ENCODE data around the gene KRT10. TPM values are rescaled to one million over a fixed set of nuclear protein-coding genes. Genes with fewer than 3 reads are reported as not detected.
A peak's percentile ranks its signal among the peaks of the same experiment; 100 is the strongest.
"Not testable (repeated sequence)": the region's sequence is repeated elsewhere in the genome, so short reads cannot be mapped to it uniquely, and the experiment has no call there.

KRT10 gene
- total RNA-seq, 1 donor from 2014 or later: 919 TPM

- no peak for TF ChIP-seq POLR2AphosphoS5 (IDR thresholded peaks at IDR 0.05; ENCODE audit: insufficient read depth in 1 of 2, low read depth in 1 of 2)
- no peak for TF ChIP-seq CTCF (IDR thresholded peaks at IDR 0.05)
- TF ChIP-seq POLR2A (IDR thresholded peaks at IDR 0.05): no peak
- Histone ChIP-seq H3K4me3 (no peak overlapping the region), H3K4me1 (peaks cover 4% of the 10 kb centered on the region), H3K9me3 (no peaks in the 10 kb centered on the region), H3K27ac (no peak overlapping the region), H3K27me3 (no peaks in the 10 kb centered on the region), H3K36me3 (no peaks in the 10 kb centered on the region)
- intact Hi-C loops (cut with DNase I): no loop called here
- no peak for DNase-seq (ENCODE audit: extremely low spot score in 2 of 2)
These were observed 40.7 kb upstream of the KRT10 start for GRCh38 chr17:40862985-40863733.

GRCh38 chr17:40859536-40859935 lies 37.1 kb upstream of the KRT10 start:
- no peak for DNase-seq (ENCODE audit: extremely low spot score in 2 of 2)
- TF ChIP-seq POLR2A (IDR thresholded peaks at IDR 0.05) (no peak), POLR2AphosphoS5 (IDR thresholded peaks at IDR 0.05; ENCODE audit: insufficient read depth in 1 of 2, low read depth in 1 of 2) (no peak), CTCF (IDR thresholded peaks at IDR 0.05) (no peak)
- Histone ChIP-seq H3K27ac (peak overlapping the region; percentile 22), H3K4me1 (peaks cover 14% of the 10 kb centered on the region), H3K4me3 (no peak overlapping the region), H3K36me3 (no peaks in the 10 kb centered on the region), H3K9me3 (no peaks in the 10 kb centered on the region), H3K27me3 (no peaks in the 10 kb centered on the region)
- intact Hi-C loops (cut with DNase I): no loop called here

GRCh38 chr17:40858667-40859066 lies 36.3 kb upstream of the KRT10 start:
- intact Hi-C loops (cut with DNase I): not testable (repeated sequence)

GRCh38 chr17:40857535-40857934 lies 35.1 kb upstream of the KRT10 start:
- Histone ChIP-seq H3K27me3 (no peaks in the 10 kb centered on the region), H3K36me3 (no peaks in the 10 kb centered on the region), H3K4me3 (no peak overlapping the region), H3K4me1 (peaks cover 29% of the 10 kb centered on the region), H3K9me3 (no peaks in the 10 kb centered on the region), H3K27ac (peak overlapping the region; percentile 74)
- DNase-seq (ENCODE audit: extremely low spot score in 2 of 2): no peak
- intact Hi-C loops (cut with DNase I): no loop called here
- TF ChIP-seq POLR2A (IDR thresholded peaks at IDR 0.05): no peak
- no peak for TF ChIP-seq CTCF (IDR thresholded peaks at IDR 0.05)

More at GRCh38 chr17:40858667-40859066, 36.3 kb upstream of the KRT10 start:
- not testable (repeated sequence) for H3K36me3 ChIP-seq; H3K4me3 ChIP-seq; DNase-seq (ENCODE audit: extremely low spot score in 2 of 2); H3K27me3 ChIP-seq; H3K9me3 ChIP-seq
- peaks cover 18% of the 10 kb centered on the region for H3K4me1 ChIP-seq
- peak overlapping the region; percentile 74 for H3K27ac ChIP-seq

GRCh38 chr17:40854175-40854814 lies 31.9 kb upstream of the KRT10 start:
- Histone ChIP-seq H3K9me3 (no peaks in the 10 kb centered on the region), H3K27me3 (no peaks in the 10 kb centered on the region)

More at GRCh38 chr17:40854175-40854814, 31.9 kb upstream of the KRT10 start:
- intact Hi-C loops (cut with DNase I): no loop called here
- H3K27ac ChIP-seq: peak overlapping the region; percentile 74
- TF ChIP-seq POLR2AphosphoS5 (IDR thresholded peaks at IDR 0.05; ENCODE audit: insufficient read depth in 1 of 2, low read depth in 1 of 2) (peak in 1 of 2 donors; percentile 91), POLR2A (IDR thresholded peaks at IDR 0.05) (no peak), CTCF (IDR thresholded peaks at IDR 0.05) (no peak)
- no peaks in the 10 kb centered on the region for H3K36me3 ChIP-seq
- H3K4me3 ChIP-seq: no peak overlapping the region
- H3K4me1 ChIP-seq: peaks cover 29% of the 10 kb centered on the region
- DNase-seq (ENCODE audit: extremely low spot score in 2 of 2): no peak
